GM12878 (cell line): ENCODE data around the gene NOS1AP. TPM values are rescaled to one million over a fixed set of nuclear protein-coding genes. Genes with fewer than 3 reads are reported as not detected.

Experiments used
- ATAC-seq: fragments of 200-7000 bp; cut with Tn5 transposase; 3 replicates; pipeline ENCODE4 v1.9.1; 2020; ENCODE audit warnings: mild to moderate bottlenecking, moderate library complexity
- BruUV-seq: library from RNA; stranded (reverse); fragments of 400-500 nt; replicated peaks from 2 replicates; lab custom pipeline; 2021; lab: Mats Ljungman, UMichigan
- CTCF ChIA-PET: fragments of 300-600 bp; sonication (Branson Sonifier 250); formaldehyde crosslinking; extraction: SDS; loops from one replicate; lab custom pipeline; 2021; ENCODE audit warnings: inconsistent platforms; lab: Yijun Ruan, JAX
- POLR2A ChIA-PET: fragments of 350-600 bp; formaldehyde crosslinking; extraction: SDS; loops from one replicate; lab custom pipeline; 2021; ENCODE audit warnings: inconsistent platforms; lab: Charles Lee
- RAD21 ChIA-PET: fragments of 300-600 bp; sonication (Branson Sonifier 250); formaldehyde crosslinking; loops from one replicate; lab custom pipeline; 2023; ENCODE audit warnings: antibody characterized with exemption; ENCODE audit not compliant: unreplicated experiment; lab: Charles Lee
- SMC1A ChIA-PET: fragments of 300-600 bp; sonication (Branson Sonifier 250); formaldehyde crosslinking; loops from one replicate; lab custom pipeline; 2023; ENCODE audit not compliant: unreplicated experiment, uncharacterized antibody; lab: Charles Lee
- DNase-seq: peaks from one replicate; pipeline ENCODE4 v3.0.0-alpha.2; 2011; ENCODE audit warnings: low read depth, low spot score
- FAIRE-seq: peaks from 3 replicates; lab custom pipeline; 2011; peaks lifted over from hg19 to GRCh38; lab: Jason Lieb, UNC
- H2AFZ ChIP-seq: 2 replicates; pipeline ENCODE4 v1.6.0; 2011; ENCODE audit warnings: low read depth, low read length, control low read depth; ENCODE audit not compliant: control insufficient read depth
- H3K27ac ChIP-seq: 2 replicates; pipeline ENCODE4 v1.5.1; 2011; ENCODE audit warnings: control low read depth; ENCODE audit not compliant: control insufficient read depth, insufficient read depth
- H3K27me3 ChIP-seq, 2 experiments: replicated peaks in 1 of 2; 2 replicates each; pipeline versions ENCODE4 v1.6.0 to v1.6.1; 2011; ENCODE audit warnings: low read length in 1 of 2; ENCODE audit not compliant: control insufficient read depth in 2 of 2, insufficient read depth in 2 of 2
- H3K36me3 ChIP-seq, 2 experiments: 2 replicates each; pipeline ENCODE4 v1.5.1; 2011; ENCODE audit warnings: low read length in 1 of 2; ENCODE audit not compliant: control insufficient read depth in 2 of 2, insufficient read depth in 2 of 2
- H3K4me1 ChIP-seq: 2 replicates; pipeline ENCODE4 v1.6.1; 2011; ENCODE audit warnings: mild to moderate bottlenecking, low read length, moderate library complexity, mixed read lengths; ENCODE audit not compliant: control insufficient read depth, insufficient read depth
- H3K4me2 ChIP-seq: 2 replicates; pipeline ENCODE4 v1.6.0; 2011; ENCODE audit warnings: control low read depth; ENCODE audit not compliant: control insufficient read depth, insufficient read depth
- H3K4me3 ChIP-seq: fragments of 200-600 bp; sonication (generic); 2 replicates; pipeline ENCODE4 v1.5.1; 2016
- H3K79me2 ChIP-seq: 2 replicates; pipeline ENCODE4 v1.6.0; 2011; ENCODE audit warnings: low read length; ENCODE audit not compliant: control insufficient read depth, insufficient read depth
- H3K9ac ChIP-seq: 2 replicates; pipeline ENCODE4 v1.8.0; 2011; ENCODE audit warnings: low read length, control low read depth, mixed read lengths; ENCODE audit not compliant: control insufficient read depth, insufficient read depth
- H3K9me3 ChIP-seq: replicated peaks from 3 replicates; pipeline ENCODE4 v1.5.1; 2011; ENCODE audit warnings: mild to moderate bottlenecking, low read length; ENCODE audit not compliant: control insufficient read depth, insufficient read depth
- H4K20me1 ChIP-seq: 2 replicates; pipeline ENCODE4 v1.6.0; 2011; ENCODE audit not compliant: control insufficient read depth, insufficient read depth
- ASH2L ChIP-seq: fragments of 300-600, 200-600 bp; sonication (generic); IDR thresholded peaks from 2 replicates; pipeline ENCODE4 v1.6.1; 2017; ENCODE audit warnings: low read depth, mild to moderate bottlenecking, borderline replicate concordance
- GATAD2B ChIP-seq: fragments of 450-650 bp; conservative IDR thresholded peaks from 2 replicates; pipeline ENCODE4 v1.6.1; 2017; ENCODE audit warnings: low read depth, mild to moderate bottlenecking, moderate library complexity
- HDAC6 ChIP-seq: fragments of 200-600 bp; sonication (generic); IDR thresholded peaks from one replicate; pipeline ENCODE4 v1.8.0; 2017; ENCODE audit warnings: antibody characterized with exemption; ENCODE audit not compliant: unreplicated experiment
- SMC3 ChIP-seq: IDR thresholded peaks from 2 replicates; pipeline ENCODE4 v1.6.1; 2011; ENCODE audit warnings: low read length, improper control_type of control experiment, borderline replicate concordance
- ZBED1 ChIP-seq: IDR thresholded peaks from 2 replicates; pipeline ENCODE4 v1.6.1; 2016; ENCODE audit warnings: borderline replicate concordance
- WGBS: methylation state at CpG from one replicate; pipeline ENCODE4 v1.1.6; 2016; ENCODE audit warnings: low lambda C conversion rate; ENCODE audit not compliant: insufficient replicate concordance, insufficient coverage; ENCODE audit errors: missing lambda C conversion rate; 5-methylcytosine and 5-hydroxymethylcytosine counted together
- in situ Hi-C: fragments of 300-500 bp; cut with MboI; formaldehyde crosslinking; loops from 9 replicates; pipeline ENCODE4 v1.14.3; 2018; ENCODE audit warnings: mixed read lengths
- intact Hi-C: fragments of 100-400 bp; cut with micrococcal nuclease; formaldehyde crosslinking; loops from one replicate; pipeline ENCODE4 v1.14.2; 2022; ENCODE audit not compliant: unreplicated experiment
- polyA plus RNA-seq, 11 experiments: library from polyadenylated mRNA; depleted of rRNA in 4 of 11; unstranded in 6 of 11; stranded (reverse) in 5 of 11; fragments of >200 nt; fragmentation: Nextera tagmentation in 4 of 11; fragmentation: Illumina TruSeq in 1 of 11; extraction: Ambion mirVana in 4 of 11; extraction: Trizol in 1 of 11; gene quantifications; 1 replicate in 1 of 11; 2 replicates in 10 of 11; pipeline versions ENCODE4 v1.2.1 to v1.2.3, GENCODE V29; 2011 to 2016; ENCODE audit warnings: inconsistent platforms in 2 of 11, missing spikeins in 2 of 11, low read depth in 1 of 11
- total RNA-seq, 4 experiments: library from RNA; depleted of rRNA in 3 of 4; stranded (reverse); fragments of >200 nt in 3 of 4; fragmentation: Illumina TruSeq in 1 of 4; extraction: Trizol in 1 of 4; gene quantifications; 2 replicates each; pipeline versions ENCODE4 v1.2.1 to v1.2.3, GENCODE V29; 2013 to 2021
- TF ChIP-seq, protein P1 (sequence below): fragments of 450-650 bp; IDR thresholded peaks from 2 replicates; pipeline ENCODE4 v1.6.1; 2018; ENCODE audit warnings: mild to moderate bottlenecking, low read depth, moderate library complexity; ENCODE audit not compliant: partially characterized antibody

Gene NOS1AP
- total and polyA plus RNA-seq, 10 of the 15 experiments (the other 5 are each of a cell fraction or from before 2014, with no cell fraction given), result 0.03 to 0.15 TPM; not detected in 8

DNA sequence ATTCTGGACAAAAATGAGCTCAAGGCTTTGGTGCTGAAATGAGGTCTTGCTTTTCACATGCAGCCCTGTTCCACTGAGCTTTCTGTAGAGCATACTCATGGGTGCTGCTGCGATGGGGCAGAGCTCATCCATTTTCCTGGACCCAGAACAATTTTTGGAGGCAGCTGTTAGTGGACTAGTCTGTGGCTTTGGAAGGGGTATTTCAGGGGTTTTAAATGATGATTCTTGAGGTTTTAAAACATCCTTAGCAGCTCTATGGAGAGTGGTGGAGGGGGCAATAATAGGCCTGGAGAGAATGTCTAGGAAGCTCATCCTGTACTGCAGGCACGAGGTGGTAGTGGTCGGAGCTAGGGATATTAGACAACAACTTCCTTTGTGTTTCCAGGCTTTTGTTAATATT is 16.5 kb downstream of the NOS1AP start:
- Histone ChIP-seq H3K4me1 (no peaks in the 10 kb centered on the region), H3K36me3 (no peaks in the 10 kb centered on the region), H3K27me3 (no peaks in the 10 kb centered on the region; a peak in 2 of 4 replicates), H3K4me2 (no peak overlapping the region), H3K79me2 (no peaks in the 10 kb centered on the region), H3K9me3 (no peaks in the 10 kb centered on the region), H3K4me3 (no peak overlapping the region), H4K20me1 (no peaks in the 10 kb centered on the region), H2AFZ (no peak overlapping the region), H3K27ac (no peak overlapping the region), H3K9ac (no peak overlapping the region)
- DNase-seq, result no peak
- in situ Hi-C loops (no loop called here), intact Hi-C loops (no loop called here)
- 0% methylated on average over 3 of the region's 3 CpGs for WGBS
- ChIA-PET POLR2A (no interaction called here), RAD21 (no interaction called here), CTCF (no interaction called here), SMC1A (no interaction called here)
- no peak for TF ChIP-seq ZBED1
- TF ChIP-seq GATAD2B, result no peak
- no peak for TF ChIP-seq HDAC6
- no peak for TF ChIP-seq SMC3
- TF ChIP-seq, protein P1, sequence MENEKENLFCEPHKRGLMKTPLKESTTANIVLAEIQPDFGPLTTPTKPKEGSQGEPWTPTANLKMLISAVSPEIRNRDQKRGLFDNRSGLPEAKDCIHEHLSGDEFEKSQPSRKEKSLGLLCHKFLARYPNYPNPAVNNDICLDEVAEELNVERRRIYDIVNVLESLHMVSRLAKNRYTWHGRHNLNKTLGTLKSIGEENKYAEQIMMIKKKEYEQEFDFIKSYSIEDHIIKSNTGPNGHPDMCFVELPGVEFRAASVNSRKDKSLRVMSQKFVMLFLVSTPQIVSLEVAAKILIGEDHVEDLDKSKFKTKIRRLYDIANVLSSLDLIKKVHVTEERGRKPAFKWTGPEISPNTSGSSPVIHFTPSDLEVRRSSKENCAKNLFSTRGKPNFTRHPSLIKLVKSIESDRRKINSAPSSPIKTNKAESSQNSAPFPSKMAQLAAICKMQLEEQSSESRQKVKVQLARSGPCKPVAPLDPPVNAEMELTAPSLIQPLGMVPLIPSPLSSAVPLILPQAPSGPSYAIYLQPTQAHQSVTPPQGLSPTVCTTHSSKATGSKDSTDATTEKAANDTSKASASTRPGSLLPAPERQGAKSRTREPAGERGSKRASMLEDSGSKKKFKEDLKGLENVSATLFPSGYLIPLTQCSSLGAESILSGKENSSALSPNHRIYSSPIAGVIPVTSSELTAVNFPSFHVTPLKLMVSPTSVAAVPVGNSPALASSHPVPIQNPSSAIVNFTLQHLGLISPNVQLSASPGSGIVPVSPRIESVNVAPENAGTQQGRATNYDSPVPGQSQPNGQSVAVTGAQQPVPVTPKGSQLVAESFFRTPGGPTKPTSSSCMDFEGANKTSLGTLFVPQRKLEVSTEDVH, result no peak
- TF ChIP-seq ASH2L, result no peak
- no peak for FAIRE-seq
- no peak for ATAC-seq
- BruUV-seq, result no TSS peak
